Breast epithelium (tissue), 4 donors: ENCODE measurements around the gene NUP88. TPM values are rescaled to one million over a fixed set of nuclear protein-coding genes. Genes with fewer than 3 reads are reported as not detected.
A peak's percentile ranks its signal among the peaks of the same experiment; 100 is the strongest.

Experiments
- DNase-seq, 2 donors: peaks; one replicate each; pipeline ENCODE4 v3.0.0-alpha.2; 2019; ENCODE audit warnings: low spot score in 2 of 2
- H3K27ac ChIP-seq, 2 donors: fragments of 200-600 bp; sonication (generic) in 1 of 2; one replicate each; pipeline ENCODE4 v1.5.1; 2016 to 2019; ENCODE audit warnings: mild to moderate bottlenecking in 1 of 2
- H3K27me3 ChIP-seq, 2 donors: fragments of 200-600 bp; sonication (generic) in 1 of 2; one replicate each; pipeline versions ENCODE4 v1.5.1 to v1.6.0; 2017 to 2019; ENCODE audit warnings: control low read depth in 1 of 2, mild to moderate bottlenecking in 1 of 2
- H3K36me3 ChIP-seq: fragments of 200-600 bp; one replicate; pipeline ENCODE4 v1.5.1; 2019
- H3K4me1 ChIP-seq, 2 donors: fragments of 200-600 bp; sonication (generic); one replicate each; pipeline ENCODE4 v1.5.1; 2016 to 2019; ENCODE audit warnings: control low read depth in 1 of 2
- H3K4me3 ChIP-seq, 3 donors: fragments of 200-600 bp; sonication (generic); 1 replicate in 2 of 3; 2 replicates in 1 of 3; pipeline ENCODE4 v1.5.1; 2016 to 2019; ENCODE audit warnings: mild to moderate bottlenecking in 3 of 3, moderate library complexity in 2 of 3
- H3K9me3 ChIP-seq, 2 donors: fragments of 200-600 bp; sonication (generic) in 1 of 2; one replicate each; pipeline ENCODE4 v1.5.1; 2016 to 2019; ENCODE audit warnings: control low read depth in 1 of 2
- POLR2A ChIP-seq: fragments of 450-650 bp; IDR thresholded peaks from one replicate; pipeline ENCODE4 v1.6.1; 2016; ENCODE audit warnings: antibody characterized with exemption, mild to moderate bottlenecking, moderate library complexity
- POLR2AphosphoS5 ChIP-seq, 3 donors: sonication (generic); formaldehyde crosslinking; IDR thresholded peaks; one replicate each; pipeline ENCODE4 v1.6.1; 2017; ENCODE audit warnings: antibody characterized with exemption in 3 of 3
- intact Hi-C: fragments of 100-400 bp; cut with DNase I; formaldehyde crosslinking; loops from one replicate; pipeline ENCODE4 v1.15.1; 2023; ENCODE audit warnings: low total_unique reads
- total RNA-seq, 3 donors: library from RNA; depleted of rRNA; stranded (reverse); fragments of >200 nt; gene quantifications; one replicate each; pipeline ENCODE4 v1.1.0, GENCODE V29; 2016
- TF ChIP-seq, protein P1 (sequence below), 3 donors: fragments of 450-650 bp; IDR thresholded peaks; one replicate each; pipeline ENCODE4 v1.5.1; 2016 to 2017; ENCODE audit warnings: antibody characterized with exemption in 3 of 3, mild to moderate bottlenecking in 3 of 3, moderate library complexity in 3 of 3

NUP88 gene
- total RNA-seq, 3 donors from 2014 or later = 52.8 to 139 (median 102) TPM

GRCh38 chr17:5364696-5365095, 54.8 kb downstream of the NUP88 start:
- H3K27me3 ChIP-seq = no peaks in the 10 kb centered on the region
- H3K36me3 ChIP-seq = peaks cover 8% of the 10 kb centered on the region
- H3K27ac ChIP-seq = no peak overlapping the region
- no peaks in the 10 kb centered on the region for H3K4me1 ChIP-seq
- no peak for DNase-seq
- intact Hi-C loops = no loop called here
- TF ChIP-seq POLR2A = no peak
- no peak for TF ChIP-seq POLR2AphosphoS5 (IDR thresholded peaks at IDR 0.05)
- TF ChIP-seq, protein P1, sequence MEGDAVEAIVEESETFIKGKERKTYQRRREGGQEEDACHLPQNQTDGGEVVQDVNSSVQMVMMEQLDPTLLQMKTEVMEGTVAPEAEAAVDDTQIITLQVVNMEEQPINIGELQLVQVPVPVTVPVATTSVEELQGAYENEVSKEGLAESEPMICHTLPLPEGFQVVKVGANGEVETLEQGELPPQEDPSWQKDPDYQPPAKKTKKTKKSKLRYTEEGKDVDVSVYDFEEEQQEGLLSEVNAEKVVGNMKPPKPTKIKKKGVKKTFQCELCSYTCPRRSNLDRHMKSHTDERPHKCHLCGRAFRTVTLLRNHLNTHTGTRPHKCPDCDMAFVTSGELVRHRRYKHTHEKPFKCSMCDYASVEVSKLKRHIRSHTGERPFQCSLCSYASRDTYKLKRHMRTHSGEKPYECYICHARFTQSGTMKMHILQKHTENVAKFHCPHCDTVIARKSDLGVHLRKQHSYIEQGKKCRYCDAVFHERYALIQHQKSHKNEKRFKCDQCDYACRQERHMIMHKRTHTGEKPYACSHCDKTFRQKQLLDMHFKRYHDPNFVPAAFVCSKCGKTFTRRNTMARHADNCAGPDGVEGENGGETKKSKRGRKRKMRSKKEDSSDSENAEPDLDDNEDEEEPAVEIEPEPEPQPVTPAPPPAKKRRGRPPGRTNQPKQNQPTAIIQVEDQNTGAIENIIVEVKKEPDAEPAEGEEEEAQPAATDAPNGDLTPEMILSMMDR (IDR thresholded peaks at IDR 0.05) = no peak
- no peaks in the 10 kb centered on the region for H3K9me3 ChIP-seq
- H3K4me3 ChIP-seq = no peak overlapping the region

DNA sequence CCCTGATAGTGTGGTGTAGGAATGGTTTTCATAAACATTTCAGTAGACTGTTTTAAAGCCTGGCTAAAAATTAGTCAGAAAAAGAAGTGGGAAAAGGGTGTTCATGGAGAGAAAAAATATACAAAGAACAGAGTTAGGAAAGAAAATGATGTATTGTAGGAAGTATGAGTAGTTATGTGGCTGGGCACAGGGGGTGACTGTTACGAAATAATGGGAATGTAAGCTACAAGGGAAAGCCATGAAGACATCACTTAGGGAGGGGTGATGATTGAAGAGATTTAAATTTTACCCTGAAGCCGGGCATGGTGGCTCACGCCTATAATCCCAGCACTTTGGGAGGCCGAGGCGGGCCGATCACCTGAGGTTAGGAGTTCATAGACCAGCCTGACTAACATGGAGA, 55.3 kb downstream of the NUP88 start:
- TF ChIP-seq POLR2A = no peak
- no peak for TF ChIP-seq POLR2AphosphoS5 (IDR thresholded peaks at IDR 0.05)
- TF ChIP-seq, protein P1 (IDR thresholded peaks at IDR 0.05) = no peak
- DNase-seq = no peak
- H3K27me3 ChIP-seq = no peaks in the 10 kb centered on the region

DNA sequence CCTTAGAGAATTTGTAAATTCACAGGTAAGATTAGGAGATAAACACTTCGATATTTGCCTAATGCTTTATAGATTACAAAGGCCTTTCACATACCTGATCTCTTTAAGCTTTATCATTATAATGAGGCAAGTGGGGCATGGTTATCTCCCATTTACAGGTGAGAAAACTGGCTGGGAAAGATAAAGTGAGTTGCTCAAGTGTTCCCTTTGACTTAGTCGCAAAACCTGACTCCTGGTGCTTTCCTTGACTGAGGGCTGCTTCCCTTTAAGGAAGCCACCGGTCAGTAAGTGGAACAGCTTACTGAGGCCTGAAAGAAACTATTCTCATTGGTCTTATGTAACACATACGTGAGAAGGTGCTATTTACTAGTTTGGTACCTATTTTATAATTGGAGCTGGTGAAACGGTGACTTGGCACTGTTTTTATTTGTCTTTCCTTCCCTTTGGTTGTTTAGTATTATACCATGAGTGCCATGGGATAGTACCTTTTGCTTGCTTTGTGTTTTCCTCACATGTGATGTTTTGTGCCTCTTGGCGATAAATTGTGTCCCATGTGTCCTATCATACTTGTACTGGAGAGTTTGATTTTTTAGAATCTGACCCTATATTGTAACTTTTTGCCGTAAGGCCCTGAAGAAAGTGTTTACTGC, 57.2 kb downstream of the NUP88 start:
- H3K27ac ChIP-seq = no peak overlapping the region
- H3K27me3 ChIP-seq = no peaks in the 10 kb centered on the region
- peaks cover 8% of the 10 kb centered on the region for H3K36me3 ChIP-seq
- no peaks in the 10 kb centered on the region for H3K9me3 ChIP-seq
- TF ChIP-seq POLR2A = no peak
- TF ChIP-seq, protein P1 (IDR thresholded peaks at IDR 0.05) = no peak
- TF ChIP-seq POLR2AphosphoS5 (IDR thresholded peaks at IDR 0.05) = no peak
- intact Hi-C loops = no loop called here
- H3K4me1 ChIP-seq = no peaks in the 10 kb centered on the region
- DNase-seq = no peak
- no peak overlapping the region for H3K4me3 ChIP-seq

More for the DNA sequence above, 55.3 kb downstream of the NUP88 start:
- intact Hi-C loops = no loop called here
- H3K4me3 ChIP-seq = no peak overlapping the region
- no peak overlapping the region for H3K27ac ChIP-seq
- H3K9me3 ChIP-seq = no peaks in the 10 kb centered on the region
- H3K4me1 ChIP-seq = no peaks in the 10 kb centered on the region
- peaks cover 8% of the 10 kb centered on the region for H3K36me3 ChIP-seq

DNA sequence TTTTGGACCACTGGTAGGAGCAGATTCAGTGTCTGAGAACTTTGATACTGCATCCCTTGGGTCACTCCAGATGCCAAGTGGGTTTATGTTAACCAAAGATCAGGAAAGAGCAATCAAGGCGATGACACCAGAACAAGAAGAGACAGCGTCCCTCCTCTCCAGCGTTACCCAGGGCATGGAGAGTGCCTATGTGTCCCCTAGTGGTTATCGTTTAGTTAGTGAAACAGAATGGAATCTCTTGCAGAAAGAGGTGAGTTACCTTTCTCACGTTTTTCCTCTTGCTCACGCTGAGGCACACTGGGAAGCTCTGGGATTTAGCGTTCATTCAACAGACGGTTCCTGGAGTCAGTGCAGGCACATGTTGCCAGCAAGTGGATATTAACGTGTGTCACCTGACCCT, 58.0 kb downstream of the NUP88 start:
- Histone ChIP-seq H3K27ac (no peak overlapping the region), H3K4me1 (no peaks in the 10 kb centered on the region), H3K36me3 (peaks cover 8% of the 10 kb centered on the region), H3K27me3 (no peaks in the 10 kb centered on the region), H3K4me3 (no peak overlapping the region), H3K9me3 (no peaks in the 10 kb centered on the region)
- intact Hi-C loops = no loop called here
- no peak for DNase-seq
- TF ChIP-seq POLR2A (no peak), POLR2AphosphoS5 (IDR thresholded peaks at IDR 0.05) (no peak)
- TF ChIP-seq, protein P1 (IDR thresholded peaks at IDR 0.05) = no peak

GRCh38 chr17:5355421-5356129, 63.9 kb downstream of the NUP88 start:
- no peaks in the 10 kb centered on the region for H3K9me3 ChIP-seq
- no peaks in the 10 kb centered on the region for H3K27me3 ChIP-seq
- no peak overlapping the region for H3K4me3 ChIP-seq
- intact Hi-C loops = no loop called here
- peaks cover 16% of the 10 kb centered on the region for H3K36me3 ChIP-seq
- peak overlapping the region; percentile 54 to 73 for H3K27ac ChIP-seq
- DNase-seq = no peak
- no peaks in the 10 kb centered on the region for H3K4me1 ChIP-seq
- TF ChIP-seq POLR2AphosphoS5 (IDR thresholded peaks at IDR 0.05) = no peak
- TF ChIP-seq, protein P1 (IDR thresholded peaks at IDR 0.05) = no peak
- TF ChIP-seq POLR2A = no peak
